ENCODE data around the gene TNRC6B.
"Not testable (repeated sequence)": the region's sequence is repeated elsewhere in the genome, so short reads cannot be mapped to it uniquely, and the experiment has no call there.

DNA sequence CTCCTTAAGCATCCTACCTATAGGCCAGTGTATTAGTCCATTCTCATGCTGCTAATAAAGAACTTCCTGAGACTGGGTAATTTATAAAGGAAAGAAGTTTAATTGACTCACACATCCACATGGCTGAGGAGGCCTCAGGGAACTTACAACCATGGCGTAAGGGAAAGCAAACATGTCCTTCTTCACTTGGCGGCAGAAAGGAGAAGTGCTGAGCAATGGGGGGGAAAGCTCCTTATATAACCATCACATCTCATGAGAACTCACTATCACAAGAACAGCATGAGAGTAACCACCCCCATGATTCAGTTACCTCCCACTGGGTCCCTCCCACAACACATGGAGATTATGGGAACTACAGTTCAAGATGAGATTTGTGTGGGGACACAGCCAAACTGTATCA is 12.2 kb upstream of the TNRC6B start:
- TF ChIP-seq POLR2A, CTCF, POLR2AphosphoS5 (IDR thresholded peaks at IDR 0.05): not testable (repeated sequence)

All from breast epithelium (tissue), 3 donors.